ENCODE data around the gene MAGI2. TPM values are rescaled to one million over a fixed set of nuclear protein-coding genes. Genes with fewer than 3 reads are reported as not detected.
"Not testable (repeated sequence)": the region's sequence is repeated elsewhere in the genome, so short reads cannot be mapped to it uniquely, and the experiment has no call there.

MAGI2 gene
- total RNA-seq, 1 donor from 2014 or later = 6.3 TPM

- DNase-seq (ENCODE audit: low spot score) = peak; percentile 73
- intact Hi-C loops (cut with DNase I) = loop anchor here (5.0 kb wide), 1 partner anchor 45 kb away; no protein-coding TSS in a partner anchor
Measured at GRCh38 chr7:79452495-79453265, 787 bp downstream of the MAGI2 start.

- intact Hi-C loops (cut with DNase I) = loop anchor here (5.0 kb wide), 1 partner anchor 45 kb away; no protein-coding TSS in a partner anchor
Measured at GRCh38 chr7:79452032-79452494, 1.4 kb downstream of the MAGI2 start.

GRCh38 chr7:79451580-79451979 lies 1.9 kb downstream of the MAGI2 start:
- no peak for DNase-seq (ENCODE audit: low spot score)

More at GRCh38 chr7:79452032-79452494, 1.4 kb downstream of the MAGI2 start:
- peak; percentile 92 for DNase-seq (ENCODE audit: low spot score)

GRCh38 chr7:79442766-79443165 lies 10.7 kb downstream of the MAGI2 start:
- DNase-seq (ENCODE audit: low spot score); intact Hi-C loops (cut with DNase I): not testable (repeated sequence)

More at GRCh38 chr7:79451580-79451979, 1.9 kb downstream of the MAGI2 start:
- intact Hi-C loops (cut with DNase I) = loop anchor here (5.0 kb wide), 1 partner anchor 44 kb away; no protein-coding TSS in a partner anchor

DNA sequence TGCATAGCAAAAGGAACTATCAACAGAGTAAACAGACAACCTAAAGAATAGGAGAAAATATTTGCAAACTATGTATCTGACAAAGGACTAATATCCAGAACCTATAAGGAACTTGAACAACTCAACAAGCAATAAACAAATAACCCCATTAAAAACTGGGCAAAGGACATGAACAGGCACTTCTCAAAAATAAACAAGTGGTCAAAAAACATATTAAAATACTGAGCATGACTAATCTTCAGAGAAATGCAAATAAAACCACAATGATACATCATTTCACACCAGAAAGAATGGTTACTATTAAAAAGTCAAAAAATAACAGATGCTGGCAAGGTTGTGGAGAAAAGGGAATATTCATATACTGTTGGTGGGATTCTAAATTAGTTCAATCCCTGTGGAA lies 17.1 kb downstream of the MAGI2 start:
- no peak for DNase-seq (ENCODE audit: low spot score)
- intact Hi-C loops (cut with DNase I) = no loop called here

DNA sequence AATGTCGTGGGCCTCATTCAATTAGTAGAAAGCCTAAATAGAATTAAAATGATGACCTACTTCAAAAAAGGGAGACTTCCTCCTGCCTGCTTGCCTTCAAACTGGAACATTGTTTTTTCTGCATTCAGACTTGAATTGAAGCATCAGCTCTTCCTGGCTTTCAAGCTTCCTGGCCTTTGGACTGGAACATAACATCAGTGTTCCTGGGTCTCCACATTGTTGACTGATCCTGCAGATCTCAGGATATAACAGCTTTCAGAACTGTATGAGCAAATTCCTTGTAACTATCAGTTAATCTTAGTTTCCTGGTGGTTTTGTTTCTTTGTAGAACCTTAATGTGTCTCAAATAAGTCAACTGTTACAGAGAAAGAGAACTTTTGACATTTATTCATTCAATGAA lies 18.6 kb downstream of the MAGI2 start:
- DNase-seq (ENCODE audit: low spot score) = no peak
- intact Hi-C loops (cut with DNase I) = no loop called here

DNA sequence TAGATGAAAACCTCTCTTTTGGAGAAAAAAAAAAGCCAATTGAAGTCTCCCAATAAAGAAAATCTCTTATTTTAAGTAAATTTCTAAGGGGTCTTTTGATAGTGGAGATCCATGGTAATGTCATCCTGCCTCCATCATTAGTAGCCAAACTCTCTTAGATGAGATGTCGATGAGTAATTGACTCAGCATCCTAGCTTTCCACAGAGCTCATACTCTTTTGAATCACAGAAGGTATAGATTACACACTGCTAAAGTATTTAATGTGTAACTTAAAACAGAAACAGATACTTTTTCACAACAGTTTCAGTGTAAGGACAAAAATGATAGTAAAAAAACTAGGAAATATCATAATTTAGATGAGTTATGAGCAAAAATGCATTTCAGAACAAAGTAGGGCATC lies 19.4 kb downstream of the MAGI2 start:
- DNase-seq (ENCODE audit: low spot score) = no peak
- intact Hi-C loops (cut with DNase I) = no loop called here

DNA sequence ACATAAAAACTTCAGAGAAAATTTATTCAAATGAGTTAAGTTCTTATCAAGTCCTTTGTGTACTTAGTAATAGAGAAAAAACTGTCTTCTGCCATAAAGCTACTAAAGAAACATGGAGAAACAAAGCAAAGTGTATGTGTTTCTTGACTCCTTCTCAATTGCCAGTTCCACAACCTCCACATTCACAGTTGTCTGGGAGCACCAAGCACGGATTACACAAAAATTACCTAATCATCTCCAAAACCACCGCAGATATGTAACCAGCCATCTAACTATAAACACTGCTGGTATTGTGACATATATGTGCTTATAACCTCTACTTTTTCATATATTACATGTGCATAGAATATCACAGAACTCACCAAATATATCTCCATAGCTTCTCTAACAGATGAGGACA lies 23.1 kb downstream of the MAGI2 start:
- DNase-seq (ENCODE audit: low spot score) = no peak
- intact Hi-C loops (cut with DNase I) = no loop called here

DNA sequence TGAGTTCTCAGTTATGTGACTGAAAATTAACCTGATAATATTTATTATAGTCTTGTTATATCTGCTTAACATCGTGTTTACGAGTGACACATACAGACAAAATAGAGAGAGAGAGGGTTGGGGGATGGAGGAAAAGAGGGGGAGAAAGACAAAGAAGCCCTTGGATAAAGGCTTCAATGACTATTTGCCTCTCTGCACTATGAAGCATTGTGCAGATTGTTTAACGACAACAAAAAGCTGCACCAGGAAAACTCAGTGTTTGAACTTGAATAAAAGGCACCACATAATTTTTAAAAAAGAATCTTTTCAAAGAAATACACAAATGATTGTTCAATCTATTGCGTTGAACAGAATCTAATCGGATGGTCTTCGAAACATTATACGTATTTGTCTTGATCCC lies 27.8 kb downstream of the MAGI2 start:
- DNase-seq (ENCODE audit: low spot score) = no peak
- intact Hi-C loops (cut with DNase I) = no loop called here

GRCh38 chr7:79421751-79422150 lies 31.7 kb downstream of the MAGI2 start:
- no peak for DNase-seq (ENCODE audit: low spot score)
- intact Hi-C loops (cut with DNase I) = no loop called here

- no peak for DNase-seq (ENCODE audit: low spot score)
- intact Hi-C loops (cut with DNase I) = no loop called here
Measured at GRCh38 chr7:79420464-79420863, 33.0 kb downstream of the MAGI2 start.

DNA sequence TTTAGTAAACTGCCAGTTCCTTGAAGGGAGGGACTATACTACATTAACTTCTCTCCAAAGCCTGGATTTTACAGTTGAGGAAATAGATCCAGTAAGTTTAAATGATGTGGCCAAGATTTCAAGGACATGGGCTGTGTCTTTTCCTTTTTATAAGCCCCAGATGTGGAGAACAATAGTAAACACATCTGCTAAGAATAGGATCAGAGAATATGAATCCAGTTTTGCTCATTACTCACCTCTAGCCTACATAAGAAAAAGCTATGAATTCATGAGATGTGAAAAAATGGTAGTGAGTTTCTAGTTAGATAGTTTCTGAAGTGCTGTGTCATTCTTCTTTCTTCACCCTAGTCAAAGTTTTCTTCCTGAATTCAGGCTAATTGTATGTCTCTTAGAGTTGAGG lies 38.6 kb downstream of the MAGI2 start:
- no peak for DNase-seq (ENCODE audit: low spot score)
- intact Hi-C loops (cut with DNase I) = no loop called here

- DNase-seq (ENCODE audit: low spot score) = no peak
- intact Hi-C loops (cut with DNase I) = no loop called here
Measured at GRCh38 chr7:79412915-79413314, 40.6 kb downstream of the MAGI2 start.

DNA sequence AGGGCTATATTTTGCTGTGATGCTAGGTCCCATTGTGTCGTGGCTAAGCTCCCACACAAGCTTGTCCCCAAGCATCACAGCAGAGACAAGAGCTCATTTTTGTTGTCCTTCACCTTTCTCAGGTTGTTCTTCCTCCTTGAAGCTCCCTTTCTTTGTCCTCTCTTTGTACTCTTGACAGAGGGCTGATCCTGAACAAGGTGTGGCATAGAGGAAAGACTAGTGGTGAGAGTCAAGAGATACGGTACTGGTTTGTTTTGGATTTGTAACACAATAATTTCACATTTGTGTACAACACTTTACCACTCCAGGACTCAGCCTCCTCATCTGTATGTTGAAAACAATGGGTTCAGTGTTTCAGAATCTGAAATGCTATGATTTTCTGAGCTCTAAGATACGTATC lies 41.0 kb downstream of the MAGI2 start:
- intact Hi-C loops (cut with DNase I) = no loop called here
- DNase-seq (ENCODE audit: low spot score) = no peak

- DNase-seq (ENCODE audit: low spot score) = no peak
- intact Hi-C loops (cut with DNase I) = no loop called here
Measured at GRCh38 chr7:79410345-79410744, 43.1 kb downstream of the MAGI2 start.

- intact Hi-C loops (cut with DNase I) = loop anchor here (5.0 kb wide), 1 partner anchor 45 kb away; the partner anchor contains the start of gene MAGI2
- DNase-seq (ENCODE audit: low spot score) = no peak
Measured at GRCh38 chr7:79407351-79407750, 46.1 kb downstream of the MAGI2 start.

GRCh38 chr7:79406371-79406770 lies 47.1 kb downstream of the MAGI2 start:
- DNase-seq (ENCODE audit: low spot score) = no peak
- intact Hi-C loops (cut with DNase I) = loop anchor here (5.0 kb wide), 1 partner anchor 46 kb away; the partner anchor contains the start of gene MAGI2

GRCh38 chr7:79405368-79405767 lies 48.1 kb downstream of the MAGI2 start:
- intact Hi-C loops (cut with DNase I) = loop anchor here (5.0 kb wide), 1 partner anchor 47 kb away; the partner anchor contains the start of gene MAGI2
- DNase-seq (ENCODE audit: low spot score) = no peak

GRCh38 chr7:79403879-79404278 lies 49.6 kb downstream of the MAGI2 start:
- intact Hi-C loops (cut with DNase I) = no loop called here
- DNase-seq (ENCODE audit: low spot score) = no peak

DNA sequence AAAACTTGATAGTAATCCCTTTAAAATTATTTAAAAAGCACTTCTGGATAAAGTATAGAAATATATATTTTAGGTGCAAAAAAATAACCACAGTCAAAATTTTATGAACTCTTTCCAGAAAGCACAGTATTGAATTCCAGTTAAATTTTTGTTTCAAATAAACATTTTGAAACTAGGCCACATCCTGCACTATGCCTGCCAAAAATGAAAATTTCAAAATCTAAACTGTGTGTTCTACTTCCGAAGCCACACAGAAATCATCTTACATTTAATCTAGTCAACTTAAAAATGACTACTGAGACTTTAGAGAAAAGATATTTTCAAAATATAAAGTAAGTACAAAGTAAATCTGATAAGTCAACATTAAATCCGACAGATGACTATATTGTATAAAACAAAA lies 50.0 kb downstream of the MAGI2 start:
- intact Hi-C loops (cut with DNase I) = no loop called here
- no peak for DNase-seq (ENCODE audit: low spot score)

DNA sequence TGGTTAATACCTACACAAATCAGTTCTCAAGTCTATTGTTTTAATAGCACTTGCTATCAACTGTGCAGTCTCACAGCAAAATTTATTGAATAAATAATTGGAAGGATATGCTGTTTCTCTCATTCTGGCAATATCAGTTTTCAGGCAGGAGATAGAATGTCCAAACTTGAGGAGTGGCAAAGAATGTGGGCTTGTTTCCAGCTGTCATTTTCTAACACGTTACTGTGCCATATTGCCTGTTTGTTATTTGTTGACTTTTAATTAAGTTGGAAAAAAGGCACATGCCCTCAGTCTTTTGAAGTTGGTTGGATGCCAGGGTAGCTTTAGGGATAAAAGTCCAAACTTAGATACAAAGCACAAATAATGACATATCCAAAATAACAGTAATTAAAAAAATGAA lies 52.2 kb downstream of the MAGI2 start:
- intact Hi-C loops (cut with DNase I) = no loop called here

More for the DNA sequence above, 52.2 kb downstream of the MAGI2 start:
- no peak for DNase-seq (ENCODE audit: low spot score)
